Measurements from ENCODE around the gene ANKDD1B.
A peak's percentile ranks its signal among the peaks of the same experiment; 100 is the strongest.
"Not testable (repeated sequence)": the region's sequence is repeated elsewhere in the genome, so short reads cannot be mapped to it uniquely, and the experiment has no call there.

ANKDD1B gene

GRCh38 chr5:75695472-75696351, 84.5 kb downstream of the ANKDD1B start:
- not testable (repeated sequence) for DNase-seq (ENCODE audit: low read depth in 2 of 2, low spot score in 1 of 2)

DNA sequence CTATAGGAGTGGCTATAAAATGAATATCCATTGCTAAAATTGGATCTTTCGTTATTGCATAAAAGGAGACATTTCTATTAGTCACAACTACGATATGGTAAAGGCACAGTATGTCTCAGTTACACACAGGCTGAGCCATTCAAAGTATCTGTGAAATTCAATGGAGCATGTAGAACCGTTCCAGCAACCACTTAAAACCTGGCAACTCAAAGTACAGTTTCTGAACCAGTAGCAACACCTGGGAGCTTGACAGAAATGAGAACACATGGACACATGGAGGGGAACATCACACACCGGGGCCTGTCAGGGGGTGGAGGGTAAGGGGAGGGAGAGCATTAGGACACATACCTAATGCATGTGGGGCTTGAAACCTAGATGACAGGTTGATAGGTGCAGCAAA, 90.6 kb downstream of the ANKDD1B start:
- DNase-seq (ENCODE audit: low read depth in 2 of 2, low spot score in 1 of 2): no peak

- DNase-seq (ENCODE audit: low read depth in 2 of 2, low spot score in 1 of 2): no peak
These were observed 94.8 kb downstream of the ANKDD1B start for GRCh38 chr5:75706016-75706415.

DNA sequence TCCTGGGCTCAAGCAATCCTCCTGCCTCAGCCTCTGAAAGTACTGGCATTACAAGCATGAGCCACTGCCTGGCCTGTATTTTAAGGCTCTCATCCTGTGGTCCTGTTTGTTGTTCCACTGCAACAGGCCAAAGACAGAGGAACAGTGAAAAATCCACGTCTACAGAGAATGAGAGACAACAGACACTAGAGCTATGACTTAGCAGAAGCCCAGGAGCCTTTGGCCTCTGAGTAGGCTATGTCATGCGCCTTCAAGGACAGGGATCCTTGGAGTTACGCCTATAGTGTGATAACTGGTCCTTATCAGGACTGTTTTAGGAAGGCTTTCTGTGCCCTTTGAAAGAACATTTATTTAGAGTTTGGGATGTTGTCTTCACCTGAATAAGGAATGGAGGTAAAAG, 95.5 kb downstream of the ANKDD1B start:
- no peak for DNase-seq (ENCODE audit: low read depth in 2 of 2, low spot score in 1 of 2)

DNA sequence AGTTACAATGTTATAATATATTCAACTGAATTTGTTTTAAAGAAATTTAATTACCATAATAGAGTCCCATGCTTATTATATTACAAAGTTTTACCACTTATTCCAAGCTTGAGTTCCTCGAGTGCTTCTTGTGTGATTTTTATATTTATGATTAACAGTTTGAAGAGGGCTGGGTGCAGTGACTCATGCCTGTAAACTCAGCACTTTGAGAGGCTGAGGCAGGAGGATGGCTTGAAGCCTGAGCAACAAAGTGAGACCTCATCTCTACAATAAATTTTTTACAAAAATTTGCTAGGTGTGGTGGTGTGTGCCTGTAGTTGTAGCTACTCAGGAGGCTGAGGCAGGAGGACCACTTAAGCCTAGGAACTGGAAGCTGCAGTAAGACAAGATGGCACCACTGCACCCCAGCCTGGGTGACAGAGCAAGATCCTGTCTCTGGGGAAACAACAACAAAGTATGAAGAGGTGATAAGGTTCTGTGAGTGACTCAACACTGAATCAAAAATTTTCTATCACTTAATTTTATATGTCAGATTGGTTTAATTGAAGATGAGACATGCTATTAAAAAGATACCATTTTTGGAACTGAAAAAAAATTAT, 96.8 kb downstream of the ANKDD1B start:
- DNase-seq (ENCODE audit: low read depth in 2 of 2, low spot score in 1 of 2): no peak

DNA sequence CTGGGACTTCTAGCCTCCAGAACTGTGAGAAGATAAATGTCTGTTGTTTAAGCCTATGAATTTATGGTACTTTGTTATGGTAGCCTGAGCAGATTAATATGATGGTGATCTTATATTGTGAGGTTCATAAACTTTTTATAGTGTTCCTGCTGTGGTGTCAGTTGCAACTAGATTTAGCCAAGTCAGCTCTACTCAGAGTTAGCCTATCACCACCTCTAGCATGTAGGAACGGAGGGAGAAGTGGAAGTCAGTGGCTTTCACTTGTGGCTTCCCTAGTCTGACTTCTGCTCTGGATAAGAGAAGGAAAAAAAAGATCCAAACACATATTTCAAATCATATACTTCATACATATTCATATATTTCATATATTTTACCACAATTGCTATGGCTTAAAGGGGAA, 99.4 kb downstream of the ANKDD1B start:
- DNase-seq (ENCODE audit: low read depth in 2 of 2, low spot score in 1 of 2): no peak

GRCh38 chr5:75711151-75711550, 99.9 kb downstream of the ANKDD1B start:
- no peak for DNase-seq (ENCODE audit: low read depth in 2 of 2, low spot score in 1 of 2)

- no peak for DNase-seq (ENCODE audit: low read depth in 2 of 2, low spot score in 1 of 2)
These were observed 100.8 kb downstream of the ANKDD1B start for GRCh38 chr5:75712091-75712490.

DNA sequence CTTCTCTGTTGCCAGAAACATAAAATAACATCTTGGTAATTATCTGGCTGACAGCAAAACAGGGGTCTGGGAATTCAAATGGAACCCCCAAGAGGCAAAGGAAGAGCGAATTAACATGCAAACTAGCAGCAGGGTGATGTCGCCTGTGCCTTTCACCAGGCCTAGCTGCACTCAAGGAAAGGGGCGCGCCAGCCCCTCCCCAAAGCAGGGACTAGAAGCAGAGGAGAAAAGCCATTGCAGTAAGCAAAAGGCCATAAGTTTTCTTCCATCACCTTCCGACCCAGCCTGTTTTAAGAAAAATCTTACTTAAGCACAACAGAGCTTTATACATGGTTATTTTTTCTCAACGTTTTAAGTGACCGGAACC, 105.4 kb downstream of the ANKDD1B start:
- no peak for DNase-seq (ENCODE audit: low read depth in 2 of 2, low spot score in 1 of 2)

DNA sequence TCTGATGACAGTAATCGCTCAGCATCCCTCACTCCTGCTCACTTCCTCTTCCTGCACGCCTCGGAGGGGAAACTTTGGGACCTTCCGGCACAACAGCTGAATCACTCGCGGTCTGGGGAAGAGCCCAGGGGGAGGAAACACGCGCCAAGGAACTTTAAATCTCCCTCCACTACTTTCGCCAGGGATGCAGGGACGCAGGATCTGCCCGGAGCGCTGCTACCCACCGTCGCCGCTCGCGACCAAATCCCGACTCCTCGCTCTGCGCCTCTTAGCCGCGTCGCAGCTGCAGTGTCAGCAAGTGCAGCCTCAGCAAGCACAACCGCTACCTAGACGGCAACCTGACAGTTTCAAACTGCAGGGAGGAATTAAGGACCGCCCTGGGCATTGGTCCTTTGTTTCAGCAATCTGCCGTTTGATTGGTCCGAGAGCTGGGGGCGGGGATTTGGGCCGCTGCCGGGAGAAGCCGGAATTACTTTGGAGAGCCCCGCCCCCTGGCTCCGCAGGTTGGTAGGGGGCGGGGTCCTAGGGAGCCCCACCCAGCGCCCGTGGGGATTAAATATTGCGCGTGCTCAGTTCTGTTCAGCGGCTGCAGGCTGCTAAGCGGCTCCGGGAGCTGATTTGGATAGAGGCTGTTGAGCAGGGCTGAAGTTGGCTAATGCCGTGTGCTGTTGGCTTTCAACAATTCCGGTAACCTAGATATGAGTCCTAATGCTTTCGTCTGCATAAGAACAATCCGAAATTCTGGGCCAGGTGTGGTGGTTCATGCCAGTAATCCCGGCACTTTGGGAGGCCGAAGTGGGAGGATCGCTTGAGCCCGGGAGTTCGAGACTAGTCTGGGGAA, 106.0 kb downstream of the ANKDD1B start, which contains the start of gene POC5:
POC5 (minus strand) TSS at position 356 of the 841 bp plus-strand sequence. CDS start 4,500 bp downstream, outside the sequence.
- peak; percentile 93 to 96 for DNase-seq (ENCODE audit: low read depth in 2 of 2, low spot score in 1 of 2)

DNA sequence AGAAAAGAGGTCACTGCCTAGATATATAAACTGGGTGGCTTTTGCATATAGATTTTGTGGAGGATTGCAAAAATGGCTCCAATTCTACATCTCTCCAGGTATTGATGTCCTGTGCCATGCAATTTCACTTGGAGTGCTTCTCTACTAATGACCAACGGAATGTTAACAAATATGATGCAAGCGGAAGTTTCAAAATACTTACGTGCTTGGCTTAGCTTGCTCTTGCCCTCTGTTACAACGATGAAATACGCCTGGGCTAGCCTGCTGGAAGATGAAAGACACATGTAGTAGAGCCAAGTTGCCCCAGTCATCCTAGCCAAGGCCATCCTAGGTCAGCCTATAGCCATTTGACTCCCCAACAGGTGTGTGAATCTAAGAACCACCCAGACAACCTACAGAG, 109.6 kb downstream of the ANKDD1B start:
- DNase-seq (ENCODE audit: low read depth in 2 of 2, low spot score in 1 of 2): no peak

All from stimulated activated CD8-positive, alpha-beta memory T cell treated with anti-CD3 and anti-CD28 coated beads, Interleukin-4, amount 100 ng/mL, for 4 hours (primary cell).